Measurements from ENCODE around the gene ACER1. TPM values are rescaled to one million over a fixed set of nuclear protein-coding genes. Genes with fewer than 3 reads are reported as not detected.

The ACER1 gene
- total RNA-seq, 1 experiment from 2014 or later: not detected

DNA sequence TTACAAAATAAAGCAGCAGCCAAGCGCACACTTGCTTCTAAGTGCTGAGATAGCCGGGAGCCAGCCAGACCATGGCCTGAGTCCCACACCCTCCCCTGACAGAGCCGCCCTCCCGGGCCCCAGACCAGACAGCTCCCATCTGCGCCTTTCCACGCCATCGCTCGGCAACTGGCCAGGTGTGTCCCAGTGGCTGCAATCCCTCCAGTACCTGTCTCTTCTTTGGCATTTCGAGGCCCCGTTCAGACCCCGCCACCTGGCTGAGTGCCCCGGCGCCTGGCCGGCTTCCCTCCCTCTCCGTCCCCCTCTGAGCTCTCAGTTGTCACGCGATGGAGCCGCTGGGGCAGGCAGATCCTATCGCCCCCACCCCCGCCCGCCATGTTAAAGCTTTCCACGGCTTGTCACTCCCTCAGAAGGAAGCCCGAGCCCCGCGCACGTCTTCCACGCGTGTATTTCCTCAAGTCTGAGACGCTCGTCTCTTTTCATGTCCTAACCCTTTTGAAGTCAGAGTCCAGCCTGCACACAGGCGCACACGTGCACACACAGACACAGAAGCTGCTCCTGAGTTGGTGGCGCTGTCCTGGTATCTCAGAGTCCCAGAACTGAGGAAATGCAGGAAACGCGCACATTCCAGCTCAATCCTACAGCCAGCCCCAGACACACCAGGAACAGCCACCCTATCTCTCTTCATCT lies 61.5 kb downstream of the ACER1 start:
- Histone ChIP-seq H3K4me3 (no peak overlapping the region), H3K4me1 (peaks cover 2% of the 10 kb centered on the region; the same call in 1 of the 2 replicates), H3K36me3 (peaks cover 7% of the 10 kb centered on the region), H3K9me3 (replicated peaks) (no peaks in the 10 kb centered on the region), H3K27ac (no peak overlapping the region), H3K27me3 (no peaks in the 10 kb centered on the region)
- DNase-seq: no peak

GRCh38 chr19:6271251-6271650 lies 62.2 kb downstream of the ACER1 start:
- no peak for DNase-seq
- H3K27ac ChIP-seq: no peak overlapping the region
- no peaks in the 10 kb centered on the region for H3K9me3 ChIP-seq (replicated peaks)
- H3K4me3 ChIP-seq: no peak overlapping the region
- H3K27me3 ChIP-seq: no peaks in the 10 kb centered on the region
- H3K4me1 ChIP-seq: peaks cover 2% of the 10 kb centered on the region; the same call in 1 of the 2 replicates
- peaks cover 7% of the 10 kb centered on the region for H3K36me3 ChIP-seq

DNA sequence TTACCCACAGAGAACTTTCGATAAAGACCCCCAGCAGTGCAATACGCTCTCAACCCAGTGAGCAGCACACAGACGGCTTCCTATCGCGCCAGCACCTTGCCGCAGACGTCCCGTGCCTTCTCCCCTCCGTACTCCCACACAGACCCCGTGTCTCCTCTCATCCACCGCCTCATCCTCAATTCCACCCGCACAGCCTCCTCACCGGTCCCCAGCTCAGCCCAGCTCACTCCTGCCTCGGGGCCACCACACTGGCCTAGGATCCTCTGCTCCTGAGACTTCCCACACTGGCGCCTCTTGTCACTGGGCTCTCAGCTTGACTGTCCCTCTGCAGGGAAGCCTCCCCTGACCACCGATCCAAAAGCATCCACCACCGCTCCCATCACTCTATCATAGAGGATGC lies 62.6 kb downstream of the ACER1 start:
- Histone ChIP-seq H3K27ac (no peak overlapping the region), H3K9me3 (replicated peaks) (no peaks in the 10 kb centered on the region), H3K36me3 (peaks cover 7% of the 10 kb centered on the region), H3K4me3 (no peak overlapping the region), H3K4me1 (peaks cover 2% of the 10 kb centered on the region; the same call in 1 of the 2 replicates), H3K27me3 (no peaks in the 10 kb centered on the region)
- no peak for DNase-seq

- DNase-seq: no peak
- Histone ChIP-seq H3K4me1 (no peaks in the 10 kb centered on the region), H3K36me3 (peaks cover 7% of the 10 kb centered on the region), H3K27ac (no peak overlapping the region), H3K27me3 (no peaks in the 10 kb centered on the region), H3K4me3 (no peak overlapping the region), H3K9me3 (replicated peaks) (no peaks in the 10 kb centered on the region)
These were observed 63.2 kb downstream of the ACER1 start for GRCh38 chr19:6270076-6270745.

GRCh38 chr19:6269101-6269886 lies 64.1 kb downstream of the ACER1 start:
- Histone ChIP-seq H3K27me3 (no peaks in the 10 kb centered on the region), H3K4me1 (no peaks in the 10 kb centered on the region), H3K27ac (no peak overlapping the region), H3K4me3 (no peak overlapping the region), H3K36me3 (peaks cover 7% of the 10 kb centered on the region), H3K9me3 (replicated peaks) (no peaks in the 10 kb centered on the region)
- DNase-seq: no peak

DNA sequence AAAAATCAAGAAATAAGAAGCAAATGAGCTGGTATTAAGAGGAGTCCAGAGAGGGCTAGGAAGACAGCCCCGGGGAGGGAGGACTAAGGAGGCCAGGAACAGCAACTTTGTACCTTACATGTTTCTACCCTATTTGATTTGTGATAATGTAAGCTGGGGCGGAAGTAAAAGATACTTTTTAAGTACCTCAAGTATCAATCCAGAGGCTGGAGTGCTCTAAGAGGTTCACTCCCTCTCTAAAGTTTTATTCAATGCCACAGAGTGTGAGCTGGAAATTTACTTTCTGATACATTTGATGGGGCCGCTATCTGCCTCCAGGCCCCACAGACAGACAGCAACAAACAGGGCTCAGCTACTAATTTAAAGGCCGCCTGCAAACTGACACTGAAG lies 65.0 kb downstream of the ACER1 start:
- no peak for DNase-seq
- Histone ChIP-seq H3K27me3 (no peaks in the 10 kb centered on the region), H3K27ac (no peak overlapping the region), H3K36me3 (peaks cover 9% of the 10 kb centered on the region), H3K4me3 (no peak overlapping the region), H3K9me3 (replicated peaks) (no peaks in the 10 kb centered on the region), H3K4me1 (no peaks in the 10 kb centered on the region)

- no peaks in the 10 kb centered on the region for H3K4me1 ChIP-seq
- H3K36me3 ChIP-seq: peaks cover 10% of the 10 kb centered on the region
- no peak overlapping the region for H3K27ac ChIP-seq
- no peak for DNase-seq
- no peak overlapping the region for H3K4me3 ChIP-seq
- no peaks in the 10 kb centered on the region for H3K27me3 ChIP-seq
- H3K9me3 ChIP-seq (replicated peaks): no peaks in the 10 kb centered on the region
These were observed 65.6 kb downstream of the ACER1 start for GRCh38 chr19:6267552-6268381.

GRCh38 chr19:6264803-6265202 lies 68.6 kb downstream of the ACER1 start:
- peaks cover 14% of the 10 kb centered on the region for H3K36me3 ChIP-seq

DNA sequence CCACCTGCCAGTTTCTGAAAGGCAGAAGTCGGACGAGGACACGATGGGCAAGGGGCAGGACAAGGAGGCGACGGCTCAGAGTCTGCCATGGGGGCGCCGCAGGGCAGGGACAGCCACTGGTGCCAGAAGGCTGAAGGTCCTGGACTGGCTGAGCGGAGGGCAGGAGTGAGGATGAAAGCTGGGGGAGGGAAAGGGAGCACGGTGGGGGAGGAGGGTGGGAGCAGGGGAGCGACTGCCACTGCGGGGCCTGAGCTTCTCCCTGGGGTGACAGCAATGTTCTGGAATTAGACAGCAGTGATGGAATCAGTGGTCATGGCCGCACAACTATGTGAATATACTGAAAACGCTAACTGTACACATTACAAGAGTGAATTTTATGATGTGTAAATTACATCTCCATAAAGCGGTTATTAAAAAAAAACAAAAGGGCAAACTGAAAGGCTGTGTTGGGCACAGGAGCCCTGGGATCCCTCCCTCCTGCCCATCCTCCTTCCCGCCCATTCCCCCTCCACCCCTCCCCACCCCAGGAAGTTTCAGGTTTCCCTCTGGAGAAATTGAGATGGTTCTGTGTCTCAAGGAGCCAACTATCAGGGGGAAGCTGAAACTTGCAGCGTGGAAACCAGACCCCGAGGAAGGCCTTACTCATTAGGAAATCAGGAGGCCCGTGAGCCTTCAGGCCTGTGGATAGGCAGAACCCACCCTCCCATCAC lies 69.5 kb downstream of the ACER1 start:
- H3K27ac ChIP-seq: no peak overlapping the region
- DNase-seq: no peak
- no peaks in the 10 kb centered on the region for H3K4me1 ChIP-seq
- H3K9me3 ChIP-seq (replicated peaks): no peaks in the 10 kb centered on the region
- H3K36me3 ChIP-seq: peaks cover 17% of the 10 kb centered on the region
- H3K4me3 ChIP-seq: no peak overlapping the region
- no peaks in the 10 kb centered on the region for H3K27me3 ChIP-seq

More at GRCh38 chr19:6264803-6265202, 68.6 kb downstream of the ACER1 start:
- H3K4me1 ChIP-seq: no peaks in the 10 kb centered on the region
- H3K4me3 ChIP-seq: no peak overlapping the region
- no peaks in the 10 kb centered on the region for H3K27me3 ChIP-seq
- H3K27ac ChIP-seq: no peak overlapping the region
- DNase-seq: no peak
- no peaks in the 10 kb centered on the region for H3K9me3 ChIP-seq (replicated peaks)

DNA sequence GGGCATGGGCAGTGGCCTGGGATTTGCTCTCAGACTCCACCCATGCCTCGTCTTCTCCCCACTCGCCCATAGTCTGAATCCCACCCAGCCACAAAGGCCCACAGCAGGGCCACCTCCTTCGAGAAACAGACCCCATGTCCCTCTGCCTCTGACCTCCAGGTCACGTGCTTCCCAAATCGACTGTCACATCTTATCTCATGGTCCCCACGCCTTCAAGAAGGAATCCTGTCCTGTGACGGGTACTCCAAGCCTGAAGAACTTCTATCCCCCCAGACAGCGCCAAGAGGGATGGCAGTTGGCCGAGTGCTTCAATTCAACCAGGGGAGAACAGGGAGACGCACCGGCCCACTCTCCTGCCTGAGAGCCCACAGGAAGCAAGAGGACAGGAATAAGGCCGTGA lies 70.1 kb downstream of the ACER1 start:
- Histone ChIP-seq H3K9me3 (replicated peaks) (no peaks in the 10 kb centered on the region), H3K27me3 (no peaks in the 10 kb centered on the region), H3K4me3 (no peak overlapping the region), H3K27ac (no peak overlapping the region), H3K4me1 (no peaks in the 10 kb centered on the region), H3K36me3 (peaks cover 16% of the 10 kb centered on the region)
- no peak for DNase-seq

- no peak for DNase-seq
- Histone ChIP-seq H3K27ac (no peak overlapping the region), H3K9me3 (replicated peaks) (no peaks in the 10 kb centered on the region), H3K36me3 (peaks cover 10% of the 10 kb centered on the region), H3K4me1 (no peaks in the 10 kb centered on the region), H3K4me3 (no peak overlapping the region), H3K27me3 (no peaks in the 10 kb centered on the region)
These were observed 70.9 kb downstream of the ACER1 start for GRCh38 chr19:6262519-6262918.

- peaks cover 10% of the 10 kb centered on the region; the same call in 1 of the 2 replicates for H3K36me3 ChIP-seq
- no peak overlapping the region for H3K4me3 ChIP-seq
- H3K27me3 ChIP-seq: no peaks in the 10 kb centered on the region
- no peaks in the 10 kb centered on the region for H3K9me3 ChIP-seq (replicated peaks)
- H3K4me1 ChIP-seq: no peaks in the 10 kb centered on the region
- DNase-seq: no peak
- no peak overlapping the region for H3K27ac ChIP-seq
These were observed 71.5 kb downstream of the ACER1 start for GRCh38 chr19:6261883-6262282.

DNA sequence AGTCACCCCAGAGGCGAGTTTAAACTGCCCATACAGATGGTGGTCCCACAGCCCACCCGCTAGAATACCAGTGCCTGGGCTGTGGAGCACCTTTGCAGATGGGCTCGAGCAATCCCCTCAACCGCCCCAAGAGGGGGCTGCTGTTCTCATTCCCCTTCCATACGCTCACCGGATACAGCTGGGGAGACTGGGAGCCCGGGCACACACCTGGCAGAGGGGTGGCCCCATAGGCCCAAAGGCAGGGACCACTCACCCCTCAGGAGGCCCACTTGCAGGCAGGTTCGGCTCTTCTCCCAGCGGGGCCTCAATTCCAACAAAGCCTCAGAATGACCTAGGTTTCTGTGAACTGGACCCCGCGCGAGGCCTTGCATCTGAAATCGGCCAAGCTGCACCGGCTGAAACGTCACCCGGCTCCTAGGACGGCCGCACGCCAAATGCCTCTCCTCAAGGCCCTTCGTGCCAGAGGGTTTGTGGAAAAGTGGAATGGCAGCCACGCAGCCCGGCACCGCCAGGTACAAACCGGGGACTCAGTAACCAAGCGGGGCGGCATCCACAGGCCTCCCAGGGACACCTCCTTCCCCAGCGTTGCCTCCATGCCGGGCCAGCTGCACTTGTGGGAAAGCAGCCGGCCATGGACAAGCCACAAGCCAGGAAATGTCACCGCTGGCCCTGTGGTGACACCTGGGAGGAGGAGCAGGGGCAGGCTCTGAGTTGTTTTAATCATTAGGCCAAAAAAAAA lies 72.3 kb downstream of the ACER1 start:
- no peaks in the 10 kb centered on the region for H3K27me3 ChIP-seq
- no peak overlapping the region for H3K27ac ChIP-seq
- peak in 1 of 2 experiments; percentile 45 for DNase-seq
- no peak overlapping the region for H3K4me3 ChIP-seq
- no peaks in the 10 kb centered on the region for H3K4me1 ChIP-seq
- H3K9me3 ChIP-seq (replicated peaks): no peaks in the 10 kb centered on the region
- H3K36me3 ChIP-seq: peaks cover 12% of the 10 kb centered on the region; the same call in 1 of the 2 replicates

Data from SJCRH30 (cell line).